Breast epithelium (tissue), 3 donors: ENCODE results near the gene TMEM100.

ENCODE experiments used
- POLR2AphosphoS5 ChIP-seq, 3 donors: sonication (generic); formaldehyde crosslinking; IDR thresholded peaks; one replicate each; pipeline ENCODE4 v1.6.1; 2017; ENCODE audit warnings: antibody characterized with exemption in 3 of 3
- TF ChIP-seq, protein P1 (sequence below), 3 donors: fragments of 450-650 bp; IDR thresholded peaks; one replicate each; pipeline ENCODE4 v1.5.1; 2016 to 2017; ENCODE audit warnings: antibody characterized with exemption in 3 of 3, mild to moderate bottlenecking in 3 of 3, moderate library complexity in 3 of 3

DNA sequence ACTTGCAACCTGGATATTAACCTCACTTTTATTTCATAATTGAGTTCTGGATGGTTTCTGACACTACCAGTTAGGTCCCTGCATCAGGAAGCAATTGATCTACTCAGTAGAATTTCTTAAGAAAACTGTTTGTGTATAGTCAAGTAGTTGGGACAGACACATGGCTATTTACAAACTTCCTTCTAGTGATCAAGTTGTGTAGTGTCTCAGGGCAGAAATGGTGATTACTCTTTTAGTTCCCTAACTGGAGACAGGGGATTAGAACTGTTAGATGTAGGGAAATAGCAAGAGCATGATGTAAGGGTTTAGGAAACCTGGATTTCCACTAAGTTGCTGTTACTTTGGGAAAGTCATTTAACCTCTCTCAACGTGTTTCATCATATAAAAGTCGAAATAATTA lies 30.4 kb downstream of the TMEM100 start:
- no peak for TF ChIP-seq POLR2AphosphoS5 (IDR thresholded peaks at IDR 0.05)
- TF ChIP-seq, protein P1, sequence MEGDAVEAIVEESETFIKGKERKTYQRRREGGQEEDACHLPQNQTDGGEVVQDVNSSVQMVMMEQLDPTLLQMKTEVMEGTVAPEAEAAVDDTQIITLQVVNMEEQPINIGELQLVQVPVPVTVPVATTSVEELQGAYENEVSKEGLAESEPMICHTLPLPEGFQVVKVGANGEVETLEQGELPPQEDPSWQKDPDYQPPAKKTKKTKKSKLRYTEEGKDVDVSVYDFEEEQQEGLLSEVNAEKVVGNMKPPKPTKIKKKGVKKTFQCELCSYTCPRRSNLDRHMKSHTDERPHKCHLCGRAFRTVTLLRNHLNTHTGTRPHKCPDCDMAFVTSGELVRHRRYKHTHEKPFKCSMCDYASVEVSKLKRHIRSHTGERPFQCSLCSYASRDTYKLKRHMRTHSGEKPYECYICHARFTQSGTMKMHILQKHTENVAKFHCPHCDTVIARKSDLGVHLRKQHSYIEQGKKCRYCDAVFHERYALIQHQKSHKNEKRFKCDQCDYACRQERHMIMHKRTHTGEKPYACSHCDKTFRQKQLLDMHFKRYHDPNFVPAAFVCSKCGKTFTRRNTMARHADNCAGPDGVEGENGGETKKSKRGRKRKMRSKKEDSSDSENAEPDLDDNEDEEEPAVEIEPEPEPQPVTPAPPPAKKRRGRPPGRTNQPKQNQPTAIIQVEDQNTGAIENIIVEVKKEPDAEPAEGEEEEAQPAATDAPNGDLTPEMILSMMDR (IDR thresholded peaks at IDR 0.05) = no peak
